K562 treated with DMSO at 1 percent for 48 hours (cell line): ENCODE measurements around the gene PRICKLE2. TPM values are rescaled to one million over a fixed set of nuclear protein-coding genes. Genes with fewer than 3 reads are reported as not detected.

Experiments
- total RNA-seq: library from RNA; unstranded; fragments of 300-600 nt; gene quantifications from 2 replicates; pipeline ENCODE4 v1.2.3, GENCODE V29; 2022; ENCODE audit warnings: low replicate concordance; ENCODE audit errors: extremely low read depth

The PRICKLE2 gene, protein sequence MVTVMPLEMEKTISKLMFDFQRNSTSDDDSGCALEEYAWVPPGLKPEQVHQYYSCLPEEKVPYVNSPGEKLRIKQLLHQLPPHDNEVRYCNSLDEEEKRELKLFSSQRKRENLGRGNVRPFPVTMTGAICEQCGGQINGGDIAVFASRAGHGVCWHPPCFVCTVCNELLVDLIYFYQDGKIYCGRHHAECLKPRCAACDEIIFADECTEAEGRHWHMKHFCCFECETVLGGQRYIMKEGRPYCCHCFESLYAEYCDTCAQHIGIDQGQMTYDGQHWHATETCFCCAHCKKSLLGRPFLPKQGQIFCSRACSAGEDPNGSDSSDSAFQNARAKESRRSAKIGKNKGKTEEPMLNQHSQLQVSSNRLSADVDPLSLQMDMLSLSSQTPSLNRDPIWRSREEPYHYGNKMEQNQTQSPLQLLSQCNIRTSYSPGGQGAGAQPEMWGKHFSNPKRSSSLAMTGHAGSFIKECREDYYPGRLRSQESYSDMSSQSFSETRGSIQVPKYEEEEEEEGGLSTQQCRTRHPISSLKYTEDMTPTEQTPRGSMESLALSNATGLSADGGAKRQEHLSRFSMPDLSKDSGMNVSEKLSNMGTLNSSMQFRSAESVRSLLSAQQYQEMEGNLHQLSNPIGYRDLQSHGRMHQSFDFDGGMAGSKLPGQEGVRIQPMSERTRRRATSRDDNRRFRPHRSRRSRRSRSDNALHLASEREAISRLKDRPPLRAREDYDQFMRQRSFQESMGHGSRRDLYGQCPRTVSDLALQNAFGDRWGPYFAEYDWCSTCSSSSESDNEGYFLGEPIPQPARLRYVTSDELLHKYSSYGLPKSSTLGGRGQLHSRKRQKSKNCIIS
- not detected in 2 replicates for total RNA-seq

DNA sequence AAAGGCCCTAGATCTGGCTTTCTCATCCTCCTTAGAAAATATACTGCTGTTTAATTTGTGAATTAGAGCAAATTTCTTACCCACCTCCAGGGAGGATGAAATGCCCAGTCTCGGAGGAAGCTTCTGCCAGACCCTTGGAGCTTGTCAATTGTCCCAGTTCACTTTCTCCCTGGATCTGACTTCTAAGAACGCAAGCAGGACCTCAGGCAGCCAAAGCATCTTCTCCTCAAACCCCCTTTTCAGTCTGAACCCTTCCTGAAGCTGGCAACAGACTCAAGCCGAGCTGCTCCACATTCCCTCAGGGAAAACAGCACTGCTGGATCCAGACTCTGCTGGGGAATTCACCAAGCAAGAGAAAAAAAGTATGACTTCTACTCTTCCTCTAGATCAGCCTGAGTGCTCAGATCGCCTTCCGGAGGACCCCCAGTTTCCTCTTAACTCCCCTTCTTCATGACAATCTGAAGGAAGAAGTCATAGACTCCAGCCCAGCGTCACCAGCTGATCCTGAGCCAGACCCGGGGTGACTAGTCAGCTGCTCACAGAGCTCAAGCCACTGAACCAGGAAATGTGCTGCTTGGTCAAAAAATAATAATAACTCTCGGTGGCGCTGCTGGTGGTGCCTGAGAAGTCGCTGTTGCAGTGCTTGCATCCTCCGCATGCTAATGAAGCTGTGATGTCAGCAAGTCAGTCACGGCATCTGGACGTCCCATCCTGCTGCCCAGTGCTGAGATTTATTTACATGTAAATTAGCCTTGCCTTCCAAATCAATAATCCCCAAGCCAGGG, at the start of gene PRICKLE2:
PRICKLE2 (minus strand) TSS at position 641 of the 785 bp plus-strand sequence. CDS start 26,539 bp downstream, outside the sequence.

Other genes starting within 250 kb of the PRICKLE2 start
- gene PSMD6, start 202.0 kb downstream of the PRICKLE2 start, total RNA-seq = not detected in 2 replicates